Embryonic facial prominence (tissue), 1 donor: ENCODE results near the gene CDS2.

ENCODE experiments used
- DNase-seq: peaks from one replicate; pipeline ENCODE4 v3.0.0-alpha.2; 2016; ENCODE audit errors: extremely low spot score

Gene CDS2

GRCh38 chr20:5181492-5181891 is 54.7 kb downstream of the CDS2 start:
- DNase-seq, result no peak

GRCh38 chr20:5181958-5182357 is 55.1 kb downstream of the CDS2 start:
- no peak for DNase-seq

- no peak for DNase-seq
Observed at GRCh38 chr20:5182615-5183254, 55.9 kb downstream of the CDS2 start.

- no peak for DNase-seq
Observed at GRCh38 chr20:5183731-5184474, 57.1 kb downstream of the CDS2 start.

GRCh38 chr20:5184684-5185083 is 57.9 kb downstream of the CDS2 start:
- no peak for DNase-seq

GRCh38 chr20:5187122-5187521 is 60.3 kb downstream of the CDS2 start:
- no peak for DNase-seq

- DNase-seq, result no peak
Observed at GRCh38 chr20:5188736-5189135, 61.9 kb downstream of the CDS2 start.

- DNase-seq, result no peak
Observed at GRCh38 chr20:5189917-5190316, 63.1 kb downstream of the CDS2 start.

GRCh38 chr20:5190444-5190843 is 63.6 kb downstream of the CDS2 start:
- no peak for DNase-seq

- DNase-seq, result peak; percentile 54
Observed at GRCh38 chr20:5191829-5192569, 65.2 kb downstream of the CDS2 start.

- DNase-seq, result no peak
Observed at GRCh38 chr20:5192570-5193431, 66.0 kb downstream of the CDS2 start.

GRCh38 chr20:5195655-5196054 is 68.8 kb downstream of the CDS2 start:
- no peak for DNase-seq

GRCh38 chr20:5196149-5196548 is 69.3 kb downstream of the CDS2 start:
- DNase-seq, result no peak

- no peak for DNase-seq
Observed at GRCh38 chr20:5197270-5197827, 70.5 kb downstream of the CDS2 start.

GRCh38 chr20:5197847-5198650 is 71.2 kb downstream of the CDS2 start:
- no peak for DNase-seq

GRCh38 chr20:5198651-5198924 is 71.8 kb downstream of the CDS2 start:
- no peak for DNase-seq

GRCh38 chr20:5203380-5203779 is 76.6 kb downstream of the CDS2 start:
- DNase-seq, result no peak

- peak; percentile 62 for DNase-seq
Observed at GRCh38 chr20:5205348-5206210, 78.8 kb downstream of the CDS2 start.

- DNase-seq, result no peak
Observed at GRCh38 chr20:5207138-5207537, 80.3 kb downstream of the CDS2 start.
